ENCODE data around the gene CDKAL1.

Gene CDKAL1

GRCh38 chr6:20534295-20535262 lies at the start of gene CDKAL1:
Gene CDKAL1, plus strand, starts transcription at chr6:20534457. Its CDS starts 11,894 bp downstream, at chr6:20546351.
- in situ Hi-C loops (cut with MboI; ENCODE audit: low sequenced_read_pairs, unreplicated experiment), result loop anchor here (5.0 kb wide), 1 partner anchor 242 kb away; no protein-coding TSS in a partner anchor
- DNase-seq (ENCODE audit: low spot score), result peak; percentile 73
- no peak for TF ChIP-seq CTCF (IDR thresholded peaks at IDR 0.05; ENCODE audit: borderline replicate concordance, control extremely low read depth, extremely low read depth, insufficient read depth, missing control alignments)

GRCh38 chr6:20486641-20487040 lies 47.6 kb upstream of the CDKAL1 start:
- in situ Hi-C loops (cut with MboI; ENCODE audit: low sequenced_read_pairs, unreplicated experiment), result no loop called here
- no peak for TF ChIP-seq CTCF (IDR thresholded peaks at IDR 0.05; ENCODE audit: borderline replicate concordance, control extremely low read depth, extremely low read depth, insufficient read depth, missing control alignments)
- DNase-seq (ENCODE audit: low spot score), result no peak

- DNase-seq (ENCODE audit: low spot score), result no peak
- no peak for TF ChIP-seq CTCF (IDR thresholded peaks at IDR 0.05; ENCODE audit: borderline replicate concordance, control extremely low read depth, extremely low read depth, insufficient read depth, missing control alignments)
- in situ Hi-C loops (cut with MboI; ENCODE audit: low sequenced_read_pairs, unreplicated experiment), result no loop called here
Measured at GRCh38 chr6:20487669-20488375, 46.4 kb upstream of the CDKAL1 start.

GRCh38 chr6:20490591-20490990 lies 43.7 kb upstream of the CDKAL1 start:
- no peak for TF ChIP-seq CTCF (IDR thresholded peaks at IDR 0.05; ENCODE audit: borderline replicate concordance, control extremely low read depth, extremely low read depth, insufficient read depth, missing control alignments)
- in situ Hi-C loops (cut with MboI; ENCODE audit: low sequenced_read_pairs, unreplicated experiment), result no loop called here

GRCh38 chr6:20492099-20492498 lies 42.2 kb upstream of the CDKAL1 start:
- DNase-seq (ENCODE audit: low spot score), result no peak
- no peak for TF ChIP-seq CTCF (IDR thresholded peaks at IDR 0.05; ENCODE audit: borderline replicate concordance, control extremely low read depth, extremely low read depth, insufficient read depth, missing control alignments)
- in situ Hi-C loops (cut with MboI; ENCODE audit: low sequenced_read_pairs, unreplicated experiment), result no loop called here

More at GRCh38 chr6:20490591-20490990, 43.7 kb upstream of the CDKAL1 start:
- no peak for DNase-seq (ENCODE audit: low spot score)

- in situ Hi-C loops (cut with MboI; ENCODE audit: low sequenced_read_pairs, unreplicated experiment), result no loop called here
- TF ChIP-seq CTCF (IDR thresholded peaks at IDR 0.05; ENCODE audit: borderline replicate concordance, control extremely low read depth, extremely low read depth, insufficient read depth, missing control alignments), result no peak
- DNase-seq (ENCODE audit: low spot score), result no peak
Measured at GRCh38 chr6:20497216-20498040, 36.8 kb upstream of the CDKAL1 start.
